GM18867 (cell line): ENCODE results near the gene PHF14.

ENCODE experiments used
- ATAC-seq: cut with Tn5 transposase; IDR thresholded peaks from one replicate; pipeline ENCODE4 v1.9.1; 2021; ENCODE audit warnings: mild to moderate bottlenecking, moderate library complexity; ENCODE audit not compliant: unreplicated experiment

Gene PHF14

DNA sequence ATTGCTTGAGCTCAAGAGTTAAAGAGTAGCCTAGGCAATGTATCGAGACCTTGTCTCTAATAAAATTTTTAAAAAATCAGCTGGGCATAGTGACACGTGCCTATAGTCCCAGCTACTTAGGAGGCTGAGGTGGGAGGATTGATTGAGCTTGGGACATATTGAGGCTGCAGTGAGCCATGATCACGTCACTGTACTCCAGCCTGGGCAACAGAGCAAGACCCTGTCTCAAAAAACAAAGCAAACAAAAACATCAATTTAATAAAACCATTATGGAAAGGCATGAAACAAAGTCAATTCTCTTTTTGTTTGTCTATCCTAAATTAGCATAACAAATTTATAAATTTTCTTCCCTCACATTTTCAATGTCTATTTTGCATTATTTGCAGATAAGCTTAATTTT is 108.4 kb downstream of the PHF14 start:
- ATAC-seq, result no peak

GRCh38 chr7:11082552-11083213 is 109.0 kb downstream of the PHF14 start:
- no peak for ATAC-seq

DNA sequence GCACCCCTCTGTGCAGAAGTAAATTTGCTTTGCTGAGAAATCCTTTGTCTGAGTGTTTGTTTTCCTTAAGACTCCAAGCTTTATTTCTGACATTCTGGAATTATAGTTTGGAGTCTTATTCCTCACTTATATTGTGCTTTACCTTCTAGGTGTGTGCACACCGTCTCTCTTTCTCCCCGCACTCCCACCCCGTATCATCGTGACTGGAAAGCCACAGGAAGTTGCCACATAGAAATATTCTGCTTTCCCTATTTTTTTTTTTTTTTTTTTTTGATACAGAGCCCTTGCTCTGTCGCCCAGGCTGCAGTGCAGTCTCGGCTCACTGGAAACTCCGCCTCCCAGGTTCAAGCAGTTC is 109.5 kb downstream of the PHF14 start:
- ATAC-seq, result no peak

DNA sequence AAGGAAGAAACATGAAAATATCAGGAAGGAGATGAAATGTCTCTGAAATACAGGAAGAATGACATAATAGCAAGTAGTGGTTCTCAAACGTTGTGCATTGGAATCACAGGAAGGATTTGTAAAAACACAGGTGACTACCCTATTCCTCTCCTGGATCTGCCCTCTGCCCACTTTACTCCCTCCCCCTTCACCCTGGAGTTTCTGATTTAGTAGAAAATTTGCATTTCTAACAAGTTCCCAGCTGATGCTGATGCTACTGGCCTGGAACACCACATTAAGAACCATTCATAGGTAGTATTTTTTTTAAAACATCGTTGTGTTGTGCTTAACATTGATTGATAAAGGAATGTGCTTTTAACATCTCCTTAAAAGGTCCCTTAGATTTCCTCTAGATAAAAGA is 130.9 kb downstream of the PHF14 start:
- no peak for ATAC-seq

GRCh38 chr7:11109659-11110058 is 136.0 kb downstream of the PHF14 start:
- ATAC-seq, result no peak

DNA sequence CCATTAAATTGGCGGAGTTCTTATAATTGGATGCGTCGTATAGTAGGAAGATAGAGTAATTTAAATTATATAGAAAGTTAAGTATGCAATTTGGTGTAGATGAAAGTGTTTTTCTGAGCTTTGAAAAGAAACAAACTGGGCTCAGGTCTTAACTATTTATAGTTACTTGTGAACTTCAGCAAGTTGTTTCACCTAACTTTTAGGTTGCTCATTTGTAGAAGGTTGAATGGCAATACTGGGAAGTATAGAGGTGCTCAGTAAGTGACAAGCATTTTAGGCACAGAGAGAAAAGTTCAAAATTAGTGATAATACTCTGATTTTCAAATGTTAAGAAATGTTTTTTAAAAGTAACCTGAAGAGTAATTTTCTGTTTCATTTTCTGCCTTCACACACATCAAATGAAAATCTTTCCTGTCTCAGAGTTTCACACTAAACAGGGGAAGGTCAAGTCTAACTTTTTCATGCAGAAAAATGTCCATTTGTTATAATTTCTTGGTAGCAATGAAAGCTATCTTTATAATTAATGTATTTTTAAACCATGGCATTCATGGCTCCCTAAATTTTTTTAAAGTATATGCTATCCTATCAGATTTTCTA is 146.5 kb downstream of the PHF14 start:
- peak; percentile 77 for ATAC-seq

DNA sequence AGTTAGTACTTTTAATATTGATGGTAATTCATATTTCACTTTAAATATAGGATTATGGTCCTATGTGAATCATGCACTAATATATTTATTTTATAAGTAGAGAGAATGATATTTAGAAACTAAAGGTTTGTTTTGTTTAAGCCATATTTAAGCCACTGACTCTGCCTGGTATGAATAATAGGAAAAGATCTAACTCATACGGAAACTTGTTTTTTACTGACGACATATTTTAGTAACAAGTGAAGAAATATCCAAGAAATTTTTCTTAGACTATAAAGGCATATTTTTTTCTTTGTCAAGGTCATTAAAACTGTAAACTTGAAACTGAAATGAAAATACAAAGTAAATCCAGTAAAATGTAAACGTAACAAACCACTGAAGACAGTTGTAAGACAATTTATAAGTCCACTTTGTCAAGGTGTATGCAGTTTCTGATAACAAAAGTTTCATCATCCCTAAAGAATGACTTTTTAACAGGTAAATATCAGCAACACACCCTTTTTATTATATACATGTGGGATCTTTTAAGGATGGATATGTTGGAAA is 147.1 kb downstream of the PHF14 start:
- peak; percentile 30 for ATAC-seq

DNA sequence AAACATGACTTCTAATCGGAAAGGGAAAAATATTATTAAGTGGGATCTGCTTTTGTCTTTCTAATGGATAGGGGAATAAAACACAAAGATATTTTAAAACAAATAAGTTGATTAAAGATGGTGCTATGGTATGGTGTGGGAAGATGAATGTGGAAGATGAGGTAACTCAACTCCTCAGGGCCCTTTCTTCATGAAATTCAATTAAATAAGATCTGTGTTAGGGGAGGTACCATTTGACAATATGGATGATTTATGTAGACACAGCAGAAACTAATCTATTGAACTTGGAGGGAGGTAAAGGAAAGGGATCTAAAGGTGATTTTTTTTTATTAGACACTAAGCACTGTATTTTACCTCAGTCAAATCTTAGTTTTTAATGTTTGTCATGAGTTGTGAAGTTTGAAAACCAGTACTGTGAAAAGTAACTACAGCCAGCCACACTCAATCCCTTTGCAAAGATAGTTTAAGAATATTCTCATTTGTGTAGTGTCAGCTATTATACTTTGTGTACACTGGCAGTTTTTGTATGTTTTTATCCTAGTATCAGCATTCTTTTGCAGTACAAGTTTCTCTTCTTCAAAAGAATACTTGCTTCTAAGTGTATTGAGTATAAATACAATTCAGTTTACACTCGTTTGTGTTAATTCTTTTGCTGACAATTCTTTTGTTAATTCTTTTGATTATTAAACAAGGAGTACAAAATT is 151.3 kb downstream of the PHF14 start:
- ATAC-seq, result no peak

DNA sequence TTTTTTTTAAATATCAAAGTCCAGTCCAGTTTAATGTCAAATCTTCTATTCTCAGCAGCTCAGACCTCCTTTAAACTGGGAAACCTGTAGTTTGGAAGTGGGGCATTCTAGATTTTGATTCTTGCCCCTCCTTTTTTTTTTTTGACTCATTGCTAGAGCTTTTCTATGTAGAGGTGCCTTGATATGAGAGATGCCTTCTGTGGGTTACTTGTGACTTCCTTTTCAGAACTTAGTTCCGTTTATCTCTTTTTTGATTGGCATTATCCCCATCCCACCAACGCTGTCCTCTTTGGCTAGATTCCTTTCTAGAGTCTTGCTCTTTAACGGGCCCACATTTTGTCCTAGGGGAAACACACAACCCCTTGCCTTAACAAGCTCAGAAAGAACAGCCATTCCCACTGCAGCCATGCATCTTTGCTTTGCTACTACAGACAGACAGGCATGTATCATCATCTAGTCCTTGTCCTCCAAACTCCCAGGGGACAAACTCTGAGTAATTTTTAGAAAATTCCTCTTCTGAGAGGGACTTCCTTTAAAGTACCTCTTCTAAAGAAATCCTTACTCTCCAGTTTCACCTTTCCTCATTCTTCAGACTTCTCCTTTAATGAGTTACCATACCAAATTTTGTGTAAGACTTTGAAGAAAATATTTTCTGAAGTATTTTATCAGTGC is 153.6 kb downstream of the PHF14 start:
- peak; percentile 54 for ATAC-seq

- no peak for ATAC-seq
Observed at GRCh38 chr7:11127988-11128387, 154.3 kb downstream of the PHF14 start.

DNA sequence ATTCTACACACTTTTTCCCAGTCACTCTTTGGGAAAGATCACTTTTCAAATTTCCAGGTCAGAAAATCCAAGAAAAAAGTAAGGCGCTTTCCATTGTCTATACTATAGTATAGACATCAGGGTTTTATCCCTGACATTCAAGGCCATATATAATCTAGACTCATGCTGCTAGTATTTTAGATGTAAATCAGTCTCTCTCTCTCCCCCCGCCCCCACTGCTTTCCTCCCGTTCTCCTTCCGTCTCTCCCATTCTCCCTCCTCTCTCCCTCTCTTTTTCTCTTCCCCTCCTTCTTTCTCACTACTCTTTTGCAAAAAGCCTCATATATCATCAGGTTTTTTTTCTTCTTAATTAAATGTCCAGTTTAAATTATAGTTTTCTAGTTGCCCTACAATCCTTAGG is 154.8 kb downstream of the PHF14 start:
- no peak for ATAC-seq

GRCh38 chr7:11130012-11130411 is 156.3 kb downstream of the PHF14 start:
- ATAC-seq, result no peak

GRCh38 chr7:11130601-11131000 is 156.9 kb downstream of the PHF14 start:
- no peak for ATAC-seq

GRCh38 chr7:11133436-11133959 is 159.8 kb downstream of the PHF14 start:
- no peak for ATAC-seq

- ATAC-seq, result no peak
Observed at GRCh38 chr7:11135573-11135972, 161.9 kb downstream of the PHF14 start.

- ATAC-seq, result no peak
Observed at GRCh38 chr7:11141541-11141940, 167.9 kb downstream of the PHF14 start.

GRCh38 chr7:11153694-11154093 is 180.0 kb downstream of the PHF14 start:
- no peak for ATAC-seq

DNA sequence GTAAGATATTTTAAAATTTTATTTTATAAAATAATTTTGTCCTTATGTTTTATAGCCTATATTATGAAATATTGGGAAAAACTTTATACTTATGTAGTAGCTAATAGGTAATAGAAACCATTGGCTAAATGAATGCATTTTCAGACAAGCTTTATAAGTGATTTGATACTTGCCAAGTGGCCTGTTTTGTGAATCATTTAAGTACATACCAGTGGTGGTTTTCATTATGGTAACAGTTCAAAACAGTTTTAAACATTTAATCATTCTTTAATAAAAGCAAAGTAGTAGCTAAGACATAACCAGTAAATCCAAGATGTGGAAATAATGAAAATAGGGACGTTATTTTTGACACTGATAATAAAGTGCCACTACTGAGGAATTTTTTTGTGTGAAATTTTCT is 182.2 kb downstream of the PHF14 start:
- no peak for ATAC-seq

DNA sequence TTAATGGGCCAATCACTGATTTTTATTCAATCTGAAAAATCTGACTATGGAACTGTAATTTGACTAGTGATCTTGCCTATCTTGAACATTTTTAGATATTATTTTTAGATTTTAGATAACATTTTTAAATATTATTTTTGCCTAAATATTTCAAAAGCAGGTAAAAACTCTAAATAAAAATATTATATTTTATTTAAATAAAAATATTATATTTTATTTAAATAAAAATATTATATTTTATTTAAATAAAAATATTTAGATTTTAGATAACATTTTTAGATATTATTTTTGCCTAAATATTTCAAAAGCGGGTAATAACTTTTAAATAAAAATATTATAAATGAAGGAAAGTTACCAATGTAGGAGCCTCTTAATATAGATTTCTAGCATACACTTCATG is 187.8 kb downstream of the PHF14 start:
- no peak for ATAC-seq

DNA sequence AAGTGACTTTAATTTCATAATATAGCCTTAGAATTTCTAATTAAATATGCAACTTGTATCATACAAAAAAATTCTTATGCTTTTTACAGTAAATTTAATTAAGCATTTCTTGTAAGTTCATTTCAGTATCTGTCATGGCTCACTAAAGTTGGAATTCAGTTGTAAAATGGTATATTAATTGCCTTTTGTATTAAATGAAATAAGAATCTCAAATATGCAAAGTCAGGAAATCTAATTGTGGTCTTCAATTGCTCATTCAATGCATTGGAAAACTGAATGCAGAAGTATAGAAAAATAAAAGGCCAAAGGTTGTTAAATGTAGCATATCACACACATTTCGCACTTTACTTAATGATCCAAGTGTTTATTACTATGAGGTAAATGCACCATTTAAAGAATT is 189.5 kb downstream of the PHF14 start:
- no peak for ATAC-seq

GRCh38 chr7:11166051-11166450 is 192.4 kb downstream of the PHF14 start:
- ATAC-seq, result no peak
